ENCODE results near the gene DCAF17.

- TF ChIP-seq EZH2 (IDR thresholded peaks at IDR 0.05; ENCODE audit: insufficient read depth, poor library complexity, severe bottlenecking) = no peak
- TF ChIP-seq EZH2phosphoT487 (IDR thresholded peaks at IDR 0.05; ENCODE audit: insufficient read depth, low read depth) = no peak
Observed at GRCh38 chr2:171492664-171493063, 58.6 kb downstream of the DCAF17 start.

Data from GM23248 (cell line).